ENCODE data around the gene CAMLG. TPM values are rescaled to one million over a fixed set of nuclear protein-coding genes. Genes with fewer than 3 reads are reported as not detected.
A peak's percentile ranks its signal among the peaks of the same experiment; 100 is the strongest.

CAMLG gene
- total RNA-seq, 1 donor from 2014 or later: 27.7 TPM

GRCh38 chr5:134736173-134736812 lies 2.1 kb upstream of the CAMLG start:
- no peak overlapping the region for H3K27ac Mint-ChIP-seq (ENCODE audit: unreplicated experiment)
- no peaks in the 10 kb centered on the region for H3K27me3 ChIP-seq (ENCODE audit: insufficient read depth, low read length)
- peaks cover 7% of the 10 kb centered on the region for H3K4me1 Mint-ChIP-seq (ENCODE audit: low read depth, unreplicated experiment)
- H4K20me1 ChIP-seq (ENCODE audit: insufficient read depth, low read length): peaks cover 19% of the 10 kb centered on the region
- no peak overlapping the region for H3K27ac ChIP-seq (ENCODE audit: low read depth, low read length)
- H3K9me3 Mint-ChIP-seq (ENCODE audit: unreplicated experiment): no peaks in the 10 kb centered on the region
- H3K4me3 ChIP-seq (ENCODE audit: insufficient read depth, low read depth, low read length): no peak overlapping the region
- no peaks in the 10 kb centered on the region for H3K27me3 Mint-ChIP-seq (ENCODE audit: low read depth, unreplicated experiment)
- no peaks in the 10 kb centered on the region for H3K9me3 ChIP-seq (ENCODE audit: insufficient read depth, low read depth, low read length)
- no peaks in the 10 kb centered on the region for H3K36me3 Mint-ChIP-seq (ENCODE audit: low read depth, unreplicated experiment)
- H3K9ac ChIP-seq (ENCODE audit: low read length): no peak overlapping the region
- H3K4me2 ChIP-seq (ENCODE audit: low read length): no peak overlapping the region
- H2AFZ ChIP-seq (ENCODE audit: low read depth, low read length): no peak overlapping the region
- peaks cover 29% of the 10 kb centered on the region for H3K79me2 ChIP-seq (ENCODE audit: insufficient read depth, low read length)
- H3K4me3 Mint-ChIP-seq (ENCODE audit: unreplicated experiment): no peak overlapping the region
- H3K36me3 ChIP-seq (ENCODE audit: insufficient read depth, low read length): peaks cover 3% of the 10 kb centered on the region
- no peak for FAIRE-seq
- TF ChIP-seq CTCF (IDR thresholded peaks at IDR 0.05; ENCODE audit: insufficient read depth, low read depth, low read length) (no peak), EZH2 (IDR thresholded peaks at IDR 0.05; ENCODE audit: insufficient read depth, low read length) (no peak)
- DNase-seq (ENCODE audit: low read depth): no peak
- H3K4me1 ChIP-seq (ENCODE audit: insufficient read depth, low read length): peaks cover 16% of the 10 kb centered on the region

- Histone ChIP-seq H3K4me3 (ENCODE audit: insufficient read depth, low read depth, low read length) (peak overlapping the region; percentile 83), H3K27me3 (ENCODE audit: insufficient read depth, low read length) (no peaks in the 10 kb centered on the region), H3K27ac (ENCODE audit: low read depth, low read length) (peak overlapping the region; percentile 80), H2AFZ (ENCODE audit: low read depth, low read length) (peak overlapping the region; percentile 95), H3K36me3 (ENCODE audit: insufficient read depth, low read length) (peaks cover 12% of the 10 kb centered on the region), H3K4me2 (ENCODE audit: low read length) (peak overlapping the region; percentile 100), H3K9me3 (ENCODE audit: insufficient read depth, low read depth, low read length) (no peaks in the 10 kb centered on the region), H3K79me2 (ENCODE audit: insufficient read depth, low read length) (peaks cover 47% of the 10 kb centered on the region), H4K20me1 (ENCODE audit: insufficient read depth, low read length) (peaks cover 23% of the 10 kb centered on the region), H3K4me1 (ENCODE audit: insufficient read depth, low read length) (peaks cover 16% of the 10 kb centered on the region), H3K9ac (ENCODE audit: low read length) (peak overlapping the region; percentile 95)
- FAIRE-seq: no peak
- Mint-ChIP-seq H3K4me3 (ENCODE audit: unreplicated experiment) (peak overlapping the region; percentile 99), H3K36me3 (ENCODE audit: low read depth, unreplicated experiment) (peaks cover 4% of the 10 kb centered on the region), H3K4me1 (ENCODE audit: low read depth, unreplicated experiment) (peaks cover 7% of the 10 kb centered on the region), H3K27me3 (ENCODE audit: low read depth, unreplicated experiment) (no peaks in the 10 kb centered on the region), H3K9me3 (ENCODE audit: unreplicated experiment) (no peaks in the 10 kb centered on the region), H3K27ac (ENCODE audit: unreplicated experiment) (peak overlapping the region; percentile 97)
- no peak for TF ChIP-seq CTCF (IDR thresholded peaks at IDR 0.05; ENCODE audit: insufficient read depth, low read depth, low read length)
- TF ChIP-seq EZH2 (IDR thresholded peaks at IDR 0.05; ENCODE audit: insufficient read depth, low read length): no peak
- DNase-seq (ENCODE audit: low read depth): peak; percentile 44
Measured at GRCh38 chr5:134738963-134739661, 764 bp downstream of the CAMLG start.

- H3K36me3 ChIP-seq (ENCODE audit: insufficient read depth, low read length): peaks cover 16% of the 10 kb centered on the region
- no peak overlapping the region for H3K27ac Mint-ChIP-seq (ENCODE audit: unreplicated experiment)
- peaks cover 7% of the 10 kb centered on the region for H3K4me1 Mint-ChIP-seq (ENCODE audit: low read depth, unreplicated experiment)
- H4K20me1 ChIP-seq (ENCODE audit: insufficient read depth, low read length): peaks cover 24% of the 10 kb centered on the region
- H3K9me3 ChIP-seq (ENCODE audit: insufficient read depth, low read depth, low read length): no peaks in the 10 kb centered on the region
- DNase-seq (ENCODE audit: low read depth) (no peak), FAIRE-seq (no peak)
- no peaks in the 10 kb centered on the region for H3K27me3 Mint-ChIP-seq (ENCODE audit: low read depth, unreplicated experiment)
- peaks cover 4% of the 10 kb centered on the region for H3K36me3 Mint-ChIP-seq (ENCODE audit: low read depth, unreplicated experiment)
- H3K4me3 ChIP-seq (ENCODE audit: insufficient read depth, low read depth, low read length): no peak overlapping the region
- no peak overlapping the region for H3K4me3 Mint-ChIP-seq (ENCODE audit: unreplicated experiment)
- no peak overlapping the region for H3K27ac ChIP-seq (ENCODE audit: low read depth, low read length)
- H3K4me2 ChIP-seq (ENCODE audit: low read length): no peak overlapping the region
- no peak overlapping the region for H3K9ac ChIP-seq (ENCODE audit: low read length)
- peaks cover 16% of the 10 kb centered on the region for H3K4me1 ChIP-seq (ENCODE audit: insufficient read depth, low read length)
- H3K79me2 ChIP-seq (ENCODE audit: insufficient read depth, low read length): peaks cover 50% of the 10 kb centered on the region
- no peak for TF ChIP-seq CTCF (IDR thresholded peaks at IDR 0.05; ENCODE audit: insufficient read depth, low read depth, low read length)
- no peaks in the 10 kb centered on the region for H3K27me3 ChIP-seq (ENCODE audit: insufficient read depth, low read length)
- H2AFZ ChIP-seq (ENCODE audit: low read depth, low read length): no peak overlapping the region
- no peaks in the 10 kb centered on the region for H3K9me3 Mint-ChIP-seq (ENCODE audit: unreplicated experiment)
Measured at GRCh38 chr5:134741052-134741451, 2.7 kb downstream of the CAMLG start.
